Measurements from ENCODE around the gene TSPAN3.

DNA sequence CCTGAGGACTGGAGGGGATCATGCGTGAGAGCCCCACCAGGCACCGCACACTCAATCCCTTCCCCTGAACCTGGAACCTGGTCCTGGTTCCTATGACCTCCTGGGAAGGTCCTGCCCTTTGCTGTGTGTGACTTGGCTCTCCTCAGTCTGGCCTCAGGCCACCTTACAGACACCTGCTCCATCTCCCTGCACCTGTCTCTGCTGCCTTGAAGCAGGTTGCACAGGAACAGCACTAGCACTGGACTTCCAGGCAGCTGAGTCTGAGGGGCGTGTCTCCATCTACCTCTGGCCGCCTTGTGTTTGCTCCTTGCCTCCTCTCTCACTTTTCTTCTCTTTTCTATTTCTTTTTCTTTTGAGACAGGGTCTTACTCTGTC, 60.6 kb downstream of the TSPAN3 start:
- TF ChIP-seq, protein P1, sequence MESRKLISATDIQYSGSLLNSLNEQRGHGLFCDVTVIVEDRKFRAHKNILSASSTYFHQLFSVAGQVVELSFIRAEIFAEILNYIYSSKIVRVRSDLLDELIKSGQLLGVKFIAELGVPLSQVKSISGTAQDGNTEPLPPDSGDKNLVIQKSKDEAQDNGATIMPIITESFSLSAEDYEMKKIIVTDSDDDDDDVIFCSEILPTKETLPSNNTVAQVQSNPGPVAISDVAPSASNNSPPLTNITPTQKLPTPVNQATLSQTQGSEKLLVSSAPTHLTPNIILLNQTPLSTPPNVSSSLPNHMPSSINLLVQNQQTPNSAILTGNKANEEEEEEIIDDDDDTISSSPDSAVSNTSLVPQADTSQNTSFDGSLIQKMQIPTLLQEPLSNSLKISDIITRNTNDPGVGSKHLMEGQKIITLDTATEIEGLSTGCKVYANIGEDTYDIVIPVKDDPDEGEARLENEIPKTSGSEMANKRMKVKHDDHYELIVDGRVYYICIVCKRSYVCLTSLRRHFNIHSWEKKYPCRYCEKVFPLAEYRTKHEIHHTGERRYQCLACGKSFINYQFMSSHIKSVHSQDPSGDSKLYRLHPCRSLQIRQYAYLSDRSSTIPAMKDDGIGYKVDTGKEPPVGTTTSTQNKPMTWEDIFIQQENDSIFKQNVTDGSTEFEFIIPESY (IDR thresholded peaks at IDR 0.05): no peak
- TF ChIP-seq, protein P2, sequence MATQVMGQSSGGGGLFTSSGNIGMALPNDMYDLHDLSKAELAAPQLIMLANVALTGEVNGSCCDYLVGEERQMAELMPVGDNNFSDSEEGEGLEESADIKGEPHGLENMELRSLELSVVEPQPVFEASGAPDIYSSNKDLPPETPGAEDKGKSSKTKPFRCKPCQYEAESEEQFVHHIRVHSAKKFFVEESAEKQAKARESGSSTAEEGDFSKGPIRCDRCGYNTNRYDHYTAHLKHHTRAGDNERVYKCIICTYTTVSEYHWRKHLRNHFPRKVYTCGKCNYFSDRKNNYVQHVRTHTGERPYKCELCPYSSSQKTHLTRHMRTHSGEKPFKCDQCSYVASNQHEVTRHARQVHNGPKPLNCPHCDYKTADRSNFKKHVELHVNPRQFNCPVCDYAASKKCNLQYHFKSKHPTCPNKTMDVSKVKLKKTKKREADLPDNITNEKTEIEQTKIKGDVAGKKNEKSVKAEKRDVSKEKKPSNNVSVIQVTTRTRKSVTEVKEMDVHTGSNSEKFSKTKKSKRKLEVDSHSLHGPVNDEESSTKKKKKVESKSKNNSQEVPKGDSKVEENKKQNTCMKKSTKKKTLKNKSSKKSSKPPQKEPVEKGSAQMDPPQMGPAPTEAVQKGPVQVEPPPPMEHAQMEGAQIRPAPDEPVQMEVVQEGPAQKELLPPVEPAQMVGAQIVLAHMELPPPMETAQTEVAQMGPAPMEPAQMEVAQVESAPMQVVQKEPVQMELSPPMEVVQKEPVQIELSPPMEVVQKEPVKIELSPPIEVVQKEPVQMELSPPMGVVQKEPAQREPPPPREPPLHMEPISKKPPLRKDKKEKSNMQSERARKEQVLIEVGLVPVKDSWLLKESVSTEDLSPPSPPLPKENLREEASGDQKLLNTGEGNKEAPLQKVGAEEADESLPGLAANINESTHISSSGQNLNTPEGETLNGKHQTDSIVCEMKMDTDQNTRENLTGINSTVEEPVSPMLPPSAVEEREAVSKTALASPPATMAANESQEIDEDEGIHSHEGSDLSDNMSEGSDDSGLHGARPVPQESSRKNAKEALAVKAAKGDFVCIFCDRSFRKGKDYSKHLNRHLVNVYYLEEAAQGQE (IDR thresholded peaks at IDR 0.05): no peak

Data from liver (tissue), 1 donor.